H1 (cell line): ENCODE data around the gene ADPRHL1. TPM values are rescaled to one million over a fixed set of nuclear protein-coding genes. Genes with fewer than 3 reads are reported as not detected.

Experiments used
- CEBPB ChIP-seq: IDR thresholded peaks from 2 replicates; pipeline ENCODE4 v1.6.1; 2012; ENCODE audit warnings: low read depth, low read length
- CREB1 ChIP-seq: IDR thresholded peaks from 2 replicates; pipeline ENCODE4 v1.6.1; 2012; ENCODE audit warnings: inconsistent platforms
- EP300 ChIP-seq, 2 experiments: IDR thresholded peaks; 1 replicate in 1 of 2; 2 replicates in 1 of 2; pipeline ENCODE4 v1.6.1; 2011 to 2012; ENCODE audit warnings: low read depth in 2 of 2, low read length in 2 of 2, mild to moderate bottlenecking in 2 of 2, borderline replicate concordance in 1 of 2, inconsistent platforms in 1 of 2, moderate library complexity in 1 of 2
- GABPA ChIP-seq: IDR thresholded peaks from 2 replicates; pipeline ENCODE4 v1.6.1; 2011; ENCODE audit warnings: mild to moderate bottlenecking, low read length, moderate library complexity, borderline replicate concordance; ENCODE audit not compliant: insufficient read depth
- RAD21 ChIP-seq, 2 experiments: IDR thresholded peaks in 1 of 2; conservative IDR thresholded peaks in 1 of 2; 2 replicates each; pipeline ENCODE4 v1.6.1; 2011; ENCODE audit warnings: low read depth in 2 of 2, low read length in 2 of 2, improper control_type of control experiment in 1 of 2, inconsistent platforms in 1 of 2, mild to moderate bottlenecking in 1 of 2, moderate library complexity in 1 of 2
- polyA plus RNA-seq, 7 experiments: library from polyadenylated mRNA; depleted of rRNA in 3 of 7; stranded (reverse) in 5 of 7; unstranded in 2 of 7; fragments of >200 nt in 5 of 7; fragments of 200-250 nt in 2 of 7; gene quantifications; 1 replicate in 5 of 7; 2 replicates in 1 of 7; 4 replicates in 1 of 7; pipeline versions ENCODE4 v1.2.1 to v1.2.3, GENCODE V29; 2011 to 2013; ENCODE audit warnings: missing spikeins in 2 of 7, mixed read lengths in 2 of 7
- total RNA-seq: library from RNA; stranded (reverse); fragmentation: NEBNext Ultra II Directional; extraction: Animal tissue kit (Norgen Biotek cat#: 25700); gene quantifications from 2 replicates; pipeline ENCODE4 v1.2.1, GENCODE V29; 2021

Gene ADPRHL1
- total and polyA plus RNA-seq, 2 of the 8 experiments (the other 6 are each of a cell fraction or from before 2014, with no cell fraction given) = 0.74 to 1.7 TPM

- TF ChIP-seq CREB1 (no peak), CEBPB (no peak), EP300 (IDR thresholded peaks at IDR 0.05; ENCODE audit: borderline replicate concordance in 1 of 2, low read depth in 2 of 2, low read length in 2 of 2) (no peak), GABPA (no peak), RAD21 (IDR thresholded peaks at IDR 0.05 in 1 of 2, conservative IDR thresholded peaks at IDR 0.05 in 1 of 2; ENCODE audit: low read depth in 2 of 2, low read length in 2 of 2) (no peak)
Measured at GRCh38 chr13:113354831-113355610, 98.3 kb downstream of the ADPRHL1 start (continued).
